K562 (cell line): Measurements from ENCODE around the gene ZNF213. TPM values are rescaled to one million over a fixed set of nuclear protein-coding genes. Genes with fewer than 3 reads are reported as not detected.
A peak's percentile ranks its signal among the peaks of the same experiment; 100 is the strongest.

ENCODE experiments used
- ATAC-seq: fragments of 200-7000 bp; cut with Tn5 transposase; 3 replicates; pipeline ENCODE4 v1.9.1; 2020; ENCODE audit warnings: moderate library complexity
- BruUV-seq: library from RNA; stranded (reverse); fragments of 400-500 nt; replicated peaks from 2 replicates; lab custom pipeline; 2021; lab: Mats Ljungman, UMichigan
- CTCF ChIA-PET: fragments of 300-600 bp; formaldehyde crosslinking; extraction: SDS; loops from one replicate; lab custom pipeline; 2021; ENCODE audit warnings: low intra/inter-chr PET ratio; lab: Yijun Ruan, JAX
- POLR2A ChIA-PET: fragments of 300-600, 350-650 bp; sonication (Branson Sonifier 250); formaldehyde crosslinking; extraction: SDS; loops from one replicate; lab custom pipeline; 2021; ENCODE audit warnings: antibody characterized with exemption, inconsistent platforms; lab: Yijun Ruan, JAX
- DNase-seq, 4 experiments: peaks; one replicate each; pipeline versions ENCODE4 v3.0.0 to v3.0.0-alpha.2; 2011 to 2018; ENCODE audit warnings: low spot score in 3 of 4, mixed read lengths in 3 of 4; ENCODE audit errors: extremely low read depth in 1 of 4
- FAIRE-seq: peaks from 2 replicates; lab custom pipeline; 2011; peaks lifted over from hg19 to GRCh38; lab: Jason Lieb, UNC
- H2AFZ ChIP-seq: 2 replicates; pipeline ENCODE4 v1.6.0; 2011; ENCODE audit warnings: low read depth, low read length, control low read depth, inconsistent platforms
- H3K27ac ChIP-seq: fragments of 200-600 bp; 3 replicates; pipeline ENCODE4 v1.8.0; 2011; ENCODE audit warnings: low read depth, mild to moderate bottlenecking, control low read depth, inconsistent platforms, low read length, moderate library complexity, mixed read lengths; ENCODE audit errors: extremely low read depth
- H3K27me3 ChIP-seq, 2 experiments: fragments of 300-600 bp in 1 of 2; 2 replicates in 1 of 2; 3 replicates in 1 of 2; pipeline versions ENCODE4 v1.6.0 to v1.8.0; 2011; ENCODE audit warnings: inconsistent platforms in 2 of 2, low read length in 2 of 2, mild to moderate bottlenecking in 1 of 2, mixed read lengths in 1 of 2, moderate library complexity in 1 of 2; ENCODE audit not compliant: control insufficient read depth in 2 of 2, insufficient read depth in 2 of 2
- H3K36me3 ChIP-seq: fragments of 300-600 bp; 3 replicates; pipeline ENCODE4 v1.8.0; 2011; ENCODE audit warnings: mild to moderate bottlenecking, low read length, inconsistent platforms; ENCODE audit not compliant: control insufficient read depth, insufficient read depth
- H3K4me1 ChIP-seq, 2 experiments: fragments of 200-600 bp in 1 of 2; replicated peaks in 1 of 2; 2 replicates in 1 of 2; 3 replicates in 1 of 2; pipeline versions ENCODE4 v1.5.1 to v1.8.0; 2011; ENCODE audit warnings: inconsistent platforms in 2 of 2, low read length in 2 of 2, mild to moderate bottlenecking in 1 of 2, mixed read lengths in 1 of 2, moderate library complexity in 1 of 2; ENCODE audit not compliant: control insufficient read depth in 2 of 2, insufficient read depth in 2 of 2
- H3K4me2 ChIP-seq: 2 replicates; pipeline ENCODE4 v1.6.1; 2011; ENCODE audit warnings: low read length, control low read depth, inconsistent platforms, mixed read lengths; ENCODE audit not compliant: insufficient read depth
- H3K4me3 ChIP-seq: fragments of 200-600 bp; sonication (generic), shearing (Covaris generic); 2 replicates; pipeline ENCODE4 v1.5.1; 2016; ENCODE audit warnings: control low read depth, inconsistent platforms
- H3K79me2 ChIP-seq: fragments of 200-600 bp; 3 replicates; pipeline ENCODE4 v1.8.0; 2011; ENCODE audit warnings: low read length, inconsistent platforms; ENCODE audit not compliant: control insufficient read depth, insufficient read depth
- H3K9ac ChIP-seq, 2 experiments: 2 replicates each; pipeline versions ENCODE4 v1.6.0 to v1.6.1; 2011; ENCODE audit warnings: low read depth in 2 of 2, low read length in 2 of 2, control low read depth in 1 of 2, inconsistent platforms in 1 of 2, mild to moderate bottlenecking in 1 of 2, mixed read lengths in 1 of 2; ENCODE audit not compliant: insufficient read depth in 1 of 2
- H3K9me1 ChIP-seq: one replicate; pipeline ENCODE4 v1.6.0; 2011; ENCODE audit warnings: inconsistent platforms, mild to moderate bottlenecking, low read length, moderate library complexity; ENCODE audit not compliant: control insufficient read depth, insufficient read depth
- H3K9me3 ChIP-seq: replicated peaks from 2 replicates; pipeline ENCODE4 v1.5.1; 2011; ENCODE audit warnings: low read depth, low read length, inconsistent platforms; ENCODE audit not compliant: control insufficient read depth, insufficient read depth
- H4K20me1 ChIP-seq: replicated peaks from 2 replicates; pipeline ENCODE4 v1.6.1; 2011; ENCODE audit warnings: low read length, inconsistent platforms, mixed read lengths; ENCODE audit not compliant: control insufficient read depth, insufficient read depth
- BACH1 ChIP-seq: fragments of 200-800 bp; sonication (Bioruptor generic); IDR thresholded peaks from 2 replicates; pipeline ENCODE4 v1.6.1; 2016; ENCODE audit warnings: missing genetic modification characterization, missing compliant biosample characterization
- EP400 ChIP-seq: fragments of 450-650 bp; IDR thresholded peaks from 2 replicates; pipeline ENCODE4 v1.6.1; 2017; ENCODE audit warnings: antibody characterized with exemption, mild to moderate bottlenecking, moderate library complexity
- GABPB2 ChIP-seq: fragments of 250-450 bp; sonication (Bioruptor Pico); conservative IDR thresholded peaks from 2 replicates; pipeline ENCODE4 v1.5.1; 2021; ENCODE audit warnings: mild to moderate bottlenecking
- GATA2 ChIP-seq: sonication (generic); formaldehyde crosslinking; IDR thresholded peaks from 2 replicates; pipeline ENCODE4 v1.4.0; 2020; ENCODE audit warnings: mild to moderate bottlenecking, missing genetic modification reagents
- MEIS2 ChIP-seq: fragments of 450-650 bp; IDR thresholded peaks from 2 replicates; pipeline ENCODE4 v1.6.1; 2014; ENCODE audit warnings: mild to moderate bottlenecking; ENCODE audit not compliant: partially characterized antibody
- NBN ChIP-seq: fragments of 450-650 bp; IDR thresholded peaks from 2 replicates; pipeline ENCODE4 v1.6.1; 2016; ENCODE audit warnings: low read depth, mild to moderate bottlenecking
- NEUROD1 ChIP-seq: fragments of 150-350 bp; IDR thresholded peaks from 2 replicates; pipeline ENCODE4 v1.6.1; 2014; ENCODE audit warnings: borderline replicate concordance, low read length, low read depth; ENCODE audit not compliant: partially characterized antibody
- NFXL1 ChIP-seq: fragments of 450-650 bp; formaldehyde crosslinking; IDR thresholded peaks from 2 replicates; pipeline ENCODE4 v1.4.0; 2021; ENCODE audit warnings: mild to moderate bottlenecking
- NONO ChIP-seq, 2 experiments: fragments of 200-400 bp in 1 of 2; fragments of 450-650 bp in 1 of 2; formaldehyde crosslinking in 1 of 2; IDR thresholded peaks; 2 replicates each; pipeline ENCODE4 v1.6.1; 2017; ENCODE audit warnings: low read depth in 2 of 2, mild to moderate bottlenecking in 2 of 2, moderate library complexity in 2 of 2, low read length in 1 of 2
- TCF3 ChIP-seq: sonication (generic); formaldehyde crosslinking; IDR thresholded peaks from 2 replicates; pipeline ENCODE4 v1.4.0; 2020; ENCODE audit warnings: mild to moderate bottlenecking, missing genetic modification reagents
- WHSC1 ChIP-seq: IDR thresholded peaks from one replicate; pipeline ENCODE4 v1.6.1; 2012; ENCODE audit warnings: low read length, control low read depth, inconsistent platforms
- ZNF121 ChIP-seq: sonication (generic); formaldehyde crosslinking; conservative IDR thresholded peaks from 2 replicates; pipeline ENCODE4 v1.8.0; 2022; ENCODE audit warnings: missing genetic modification reagents
- ZNF184 ChIP-seq: sonication (generic); formaldehyde crosslinking; IDR thresholded peaks from 2 replicates; pipeline ENCODE4 v1.5.0; 2020; ENCODE audit warnings: missing genetic modification reagents
- ZNF24 ChIP-seq: fragments of 450-650 bp; IDR thresholded peaks from 2 replicates; pipeline ENCODE4 v1.6.1; 2016
- ZNF3 ChIP-seq: fragments of 250-450 bp; sonication (Bioruptor Pico); IDR thresholded peaks from 2 replicates; pipeline ENCODE4 v1.5.0; 2021; ENCODE audit warnings: mild to moderate bottlenecking, moderate library complexity
- WGBS: fragments of 100-300 bp; shearing (Covaris generic); methylation state at CpG from one replicate; pipeline ENCODE4 v1.1.6; 2016; ENCODE audit warnings: low coverage, mixed read lengths; ENCODE audit not compliant: insufficient coverage; ENCODE audit errors: missing lambda C conversion rate; 5-methylcytosine and 5-hydroxymethylcytosine counted together
- in situ Hi-C: fragments of 300-500 bp; cut with MboI; formaldehyde crosslinking; loops from 4 replicates; pipeline ENCODE4 v1.15.0; 2018; ENCODE audit warnings: inconsistent platforms, mixed read lengths
- intact Hi-C: fragments of 100-400 bp; cut with micrococcal nuclease; formaldehyde crosslinking; loops from 2 replicates; pipeline ENCODE4 v1.14.2; 2022
- polyA plus RNA-seq, 8 experiments: library from polyadenylated mRNA; depleted of rRNA in 4 of 8; stranded (reverse) in 5 of 8; unstranded in 3 of 8; fragments of >200 nt; fragmentation: Nextera tagmentation in 2 of 8; fragmentation: Illumina TruSeq in 1 of 8; extraction: Ambion mirVana in 2 of 8; extraction: Trizol in 1 of 8; gene quantifications; 2 replicates each; pipeline versions ENCODE4 v1.2.1 to v1.2.3, GENCODE V29; 2011 to 2014; ENCODE audit warnings: inconsistent platforms in 1 of 8, missing spikeins in 1 of 8
- total RNA-seq, 7 experiments: library from RNA; depleted of rRNA in 6 of 7; stranded (reverse); fragments of >200 nt in 6 of 7; fragmentation: Illumina TruSeq in 2 of 7; extraction: Trizol in 2 of 7; gene quantifications; 2 replicates each; pipeline versions ENCODE4 v1.2.1 to v1.2.3, GENCODE V29; 2011 to 2021; ENCODE audit warnings: low replicate concordance in 1 of 7
- TF ChIP-seq, protein P1 (sequence below): sonication (generic); formaldehyde crosslinking; IDR thresholded peaks from 2 replicates; pipeline ENCODE4 v1.8.1; 2023; ENCODE audit warnings: mild to moderate bottlenecking, missing genetic modification reagents
- TF ChIP-seq, protein P2 (sequence below): fragments of 250-450 bp; sonication (Bioruptor Pico); IDR thresholded peaks from 2 replicates; pipeline ENCODE4 v1.8.0; 2021; ENCODE audit warnings: mild to moderate bottlenecking, moderate library complexity
- TF ChIP-seq, protein P3 (sequence below): fragments of 250-450 bp; sonication (Bioruptor Pico); IDR thresholded peaks from 2 replicates; pipeline ENCODE4 v1.5.1; 2021; ENCODE audit warnings: mild to moderate bottlenecking

Gene ZNF213
- total and polyA plus RNA-seq, 9 of the 15 experiments (the other 6 are each of a cell fraction or from before 2014, with no cell fraction given), result 0.49 to 10.0 (median 1.8) TPM

DNA sequence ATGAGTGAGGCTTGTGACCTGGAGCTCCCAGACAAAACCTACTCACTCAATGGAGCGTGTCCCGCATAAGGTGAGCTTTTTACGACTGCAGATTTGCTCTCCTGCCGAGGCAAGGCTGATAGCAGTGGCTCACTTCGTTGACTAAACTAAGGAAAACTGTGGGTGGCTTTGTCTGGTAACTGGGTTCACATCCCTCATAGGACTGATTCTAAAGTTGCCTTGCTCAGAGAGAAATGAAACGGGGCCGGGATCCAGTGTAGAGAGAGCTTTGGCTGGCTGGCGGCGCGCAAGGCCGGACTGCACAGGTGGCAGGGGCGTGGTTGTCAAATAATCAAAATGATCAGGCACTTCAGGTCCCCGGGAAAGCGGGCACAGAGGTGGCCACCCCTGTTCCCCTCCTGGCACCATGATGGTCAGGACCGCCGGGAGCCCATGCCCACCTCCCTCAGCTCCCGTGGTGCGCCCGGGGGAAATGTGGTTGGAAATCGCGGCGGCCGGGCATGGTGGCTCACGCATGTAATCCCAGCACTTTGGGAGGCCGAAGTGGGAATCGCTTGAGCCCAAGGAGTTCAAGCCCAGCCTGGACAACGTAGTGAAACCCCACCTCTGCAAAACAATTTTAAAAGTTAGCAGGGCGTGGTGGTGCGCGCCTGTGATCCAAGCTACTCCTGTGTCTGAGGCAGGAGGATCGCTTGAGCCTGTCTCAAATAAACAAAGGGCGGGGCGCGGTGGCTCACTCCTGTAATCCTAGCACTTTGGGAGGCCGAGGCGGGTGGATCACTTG lies 26.6 kb downstream of the ZNF213 start:
- Histone ChIP-seq H3K27me3 (no peaks in the 10 kb centered on the region), H3K4me1 (peaks cover 24 to 57% of the 10 kb centered on the region in 2 experiments; a peak in 4 of 5 replicates), H3K79me2 (no peaks in the 10 kb centered on the region), H2AFZ (no peak overlapping the region), H3K4me2 (no peak overlapping the region), H3K4me3 (no peak overlapping the region), H3K9me3 (no peaks in the 10 kb centered on the region), H3K9ac (peak overlapping the region in 1 of 2 experiments; percentile 15; a peak in 2 of 4 replicates), H3K27ac (no peak overlapping the region), H3K36me3 (no peaks in the 10 kb centered on the region), H4K20me1 (no peaks in the 10 kb centered on the region), H3K9me1 (no peaks in the 10 kb centered on the region)
- intact Hi-C loops (no loop called here), in situ Hi-C loops (no loop called here)
- WGBS, result 88% methylated on average over 36 of the region's 36 CpGs
- DNase-seq (no peak), ATAC-seq (no peak), FAIRE-seq (no peak)
- ChIA-PET POLR2A (interaction anchor here (0.6 to 1.4 kb wide), 4 partner anchors 9 to 442 kb away, joined by 3 to 8 read pairs (median 4); no protein-coding TSS in a partner anchor), CTCF (no interaction called here)
- no peak for TF ChIP-seq NBN
- TF ChIP-seq, protein P1, sequence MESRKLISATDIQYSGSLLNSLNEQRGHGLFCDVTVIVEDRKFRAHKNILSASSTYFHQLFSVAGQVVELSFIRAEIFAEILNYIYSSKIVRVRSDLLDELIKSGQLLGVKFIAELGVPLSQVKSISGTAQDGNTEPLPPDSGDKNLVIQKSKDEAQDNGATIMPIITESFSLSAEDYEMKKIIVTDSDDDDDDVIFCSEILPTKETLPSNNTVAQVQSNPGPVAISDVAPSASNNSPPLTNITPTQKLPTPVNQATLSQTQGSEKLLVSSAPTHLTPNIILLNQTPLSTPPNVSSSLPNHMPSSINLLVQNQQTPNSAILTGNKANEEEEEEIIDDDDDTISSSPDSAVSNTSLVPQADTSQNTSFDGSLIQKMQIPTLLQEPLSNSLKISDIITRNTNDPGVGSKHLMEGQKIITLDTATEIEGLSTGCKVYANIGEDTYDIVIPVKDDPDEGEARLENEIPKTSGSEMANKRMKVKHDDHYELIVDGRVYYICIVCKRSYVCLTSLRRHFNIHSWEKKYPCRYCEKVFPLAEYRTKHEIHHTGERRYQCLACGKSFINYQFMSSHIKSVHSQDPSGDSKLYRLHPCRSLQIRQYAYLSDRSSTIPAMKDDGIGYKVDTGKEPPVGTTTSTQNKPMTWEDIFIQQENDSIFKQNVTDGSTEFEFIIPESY (CRISPR knock-in tag), result peak; percentile 59; the same call in 1 of the 2 replicates
- no peak for TF ChIP-seq NEUROD1
- TF ChIP-seq NONO (IDR thresholded peaks at IDR 0.05; ENCODE audit: low read depth in 2 of 2, low read length in 1 of 2), result no peak
- no peak for TF ChIP-seq GABPB2
- peak; percentile 41 for TF ChIP-seq ZNF121 (CRISPR knock-in tag)
- TF ChIP-seq GATA2, result no peak
- no peak for TF ChIP-seq BACH1
- TF ChIP-seq TCF3 (CRISPR knock-in tag), result no peak
- TF ChIP-seq, protein P2, sequence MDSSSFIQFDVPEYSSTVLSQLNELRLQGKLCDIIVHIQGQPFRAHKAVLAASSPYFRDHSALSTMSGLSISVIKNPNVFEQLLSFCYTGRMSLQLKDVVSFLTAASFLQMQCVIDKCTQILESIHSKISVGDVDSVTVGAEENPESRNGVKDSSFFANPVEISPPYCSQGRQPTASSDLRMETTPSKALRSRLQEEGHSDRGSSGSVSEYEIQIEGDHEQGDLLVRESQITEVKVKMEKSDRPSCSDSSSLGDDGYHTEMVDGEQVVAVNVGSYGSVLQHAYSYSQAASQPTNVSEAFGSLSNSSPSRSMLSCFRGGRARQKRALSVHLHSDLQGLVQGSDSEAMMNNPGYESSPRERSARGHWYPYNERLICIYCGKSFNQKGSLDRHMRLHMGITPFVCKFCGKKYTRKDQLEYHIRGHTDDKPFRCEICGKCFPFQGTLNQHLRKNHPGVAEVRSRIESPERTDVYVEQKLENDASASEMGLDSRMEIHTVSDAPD, result no peak
- TF ChIP-seq ZNF24, result no peak
- TF ChIP-seq EP400, result no peak
- TF ChIP-seq WHSC1, result no peak
- TF ChIP-seq MEIS2, result no peak
- TF ChIP-seq, protein P3, sequence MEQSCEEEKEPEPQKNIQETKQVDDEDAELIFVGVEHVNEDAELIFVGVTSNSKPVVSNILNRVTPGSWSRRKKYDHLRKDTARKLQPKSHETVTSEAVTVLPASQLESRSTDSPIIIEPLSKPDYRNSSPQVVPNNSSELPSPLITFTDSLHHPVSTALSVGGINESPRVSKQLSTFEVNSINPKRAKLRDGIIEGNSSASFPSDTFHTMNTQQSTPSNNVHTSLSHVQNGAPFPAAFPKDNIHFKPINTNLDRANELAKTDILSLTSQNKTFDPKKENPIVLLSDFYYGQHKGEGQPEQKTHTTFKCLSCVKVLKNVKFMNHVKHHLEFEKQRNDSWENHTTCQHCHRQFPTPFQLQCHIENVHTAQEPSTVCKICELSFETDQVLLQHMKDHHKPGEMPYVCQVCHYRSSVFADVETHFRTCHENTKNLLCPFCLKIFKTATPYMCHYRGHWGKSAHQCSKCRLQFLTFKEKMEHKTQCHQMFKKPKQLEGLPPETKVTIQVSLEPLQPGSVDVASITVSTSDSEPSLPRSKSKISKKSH (CRISPR knock-in tag), result no peak
- no peak for TF ChIP-seq NFXL1
- no peak for TF ChIP-seq ZNF184 (CRISPR knock-in tag)
- no peak for TF ChIP-seq ZNF3 (CRISPR knock-in tag)
- no TSS peak for BruUV-seq
